CD4-positive, alpha-beta T cell (primary cell): Measurements from ENCODE around the gene TMCC3. TPM values are rescaled to one million over a fixed set of nuclear protein-coding genes. Genes with fewer than 3 reads are reported as not detected.

ENCODE experiments used
- ATAC-seq: fragments of 200-7000 bp; cut with Tn5 transposase; one replicate; pipeline ENCODE4 v1.10.0; 2022; ENCODE audit warnings: mild to moderate bottlenecking; ENCODE audit not compliant: poor library complexity
- CTCF ChIA-PET: fragments of 350-600 bp; sonication (Branson Sonifier 250); formaldehyde crosslinking; loops from one replicate; lab custom pipeline; 2021; ENCODE audit warnings: antibody characterized with exemption, inconsistent platforms; lab: Charles Lee
- POLR2A ChIA-PET: fragments of 350-600 bp; sonication (Branson Sonifier 250); formaldehyde crosslinking; loops from one replicate; lab custom pipeline; 2021; ENCODE audit warnings: antibody characterized with exemption, inconsistent platforms; lab: Charles Lee
- DNase-seq, 14 experiments: peaks; one replicate each; pipeline ENCODE4 v3.0.0-alpha.2; 2013 to 2020; ENCODE audit warnings: mixed read lengths in 2 of 14
- H3K27ac ChIP-seq, 2 donors: one replicate each; pipeline versions ENCODE4 v1.5.1 to v1.7.0; 2013; ENCODE audit warnings: low read length in 2 of 2, low read depth in 1 of 2, mild to moderate bottlenecking in 1 of 2
- H3K27me3 ChIP-seq, 2 experiments: 1 replicate in 1 of 2; 2 replicates in 1 of 2; pipeline versions ENCODE4 v1.6.1 to v1.7.0; 2013; ENCODE audit warnings: low read length in 2 of 2, control low read depth in 1 of 2, mild to moderate bottlenecking in 1 of 2, moderate library complexity in 1 of 2; ENCODE audit not compliant: insufficient read depth in 2 of 2, control insufficient read depth in 1 of 2
- H3K36me3 ChIP-seq: one replicate; pipeline ENCODE4 v1.6.1; 2013; ENCODE audit warnings: low read length, control low read depth; ENCODE audit not compliant: insufficient read depth
- H3K4me1 ChIP-seq: one replicate; pipeline ENCODE4 v1.6.1; 2013; ENCODE audit warnings: low read length, control low read depth; ENCODE audit not compliant: insufficient read depth
- H3K4me3 ChIP-seq: one replicate; pipeline ENCODE4 v1.5.1; 2013; ENCODE audit warnings: mild to moderate bottlenecking, low read length, moderate library complexity
- H3K9me3 ChIP-seq, 2 experiments: 1 replicate in 1 of 2; 2 replicates in 1 of 2; pipeline versions ENCODE4 v1.6.1 to v1.7.0; 2013; ENCODE audit warnings: low read length in 2 of 2, mild to moderate bottlenecking in 2 of 2, control low read depth in 1 of 2, moderate library complexity in 1 of 2; ENCODE audit not compliant: control insufficient read depth in 1 of 2, insufficient read depth in 1 of 2
- H3K27ac Mint-ChIP-seq: one replicate; pipeline ENCODE4 v1.8.0; 2020; ENCODE audit warnings: mixed read lengths
- H3K27me3 Mint-ChIP-seq: one replicate; pipeline ENCODE4 v1.8.0; 2021; ENCODE audit warnings: mixed read lengths
- H3K36me3 Mint-ChIP-seq: one replicate; pipeline ENCODE4 v1.8.0; 2021; ENCODE audit warnings: low read depth, mixed read lengths
- H3K4me1 Mint-ChIP-seq: one replicate; pipeline ENCODE4 v1.8.0; 2021; ENCODE audit warnings: low read depth, mixed read lengths
- H3K4me3 Mint-ChIP-seq: one replicate; pipeline ENCODE4 v1.8.0; 2020; ENCODE audit warnings: mild to moderate bottlenecking, mixed read lengths
- H3K9me3 Mint-ChIP-seq: one replicate; pipeline ENCODE4 v1.8.0; 2020; ENCODE audit warnings: mixed read lengths
- CTCF ChIP-seq: fragments of 200-600 bp; IDR thresholded peaks from one replicate; pipeline ENCODE4 v1.8.0; 2022; ENCODE audit warnings: antibody characterized with exemption, mild to moderate bottlenecking
- intact Hi-C, 2 experiments: fragments of 100-400 bp; cut with DNase I in 1 of 2; cut with micrococcal nuclease in 1 of 2; formaldehyde crosslinking; loops; one replicate each; pipeline versions ENCODE4 v1.15.1 to v1.9.0; 2023 to 2025; cut with DNase I, micrococcal nuclease
- total RNA-seq, 174 experiments: library from RNA in 2 of 174; stranded (reverse) in 2 of 174; gene quantifications; one replicate each; pipeline ENCODE4 v1.2.3 and lab custom pipeline; 2021 to 2026

TMCC3 gene
- total RNA-seq, 2 experiments from 2014 or later, result 0.78 to 1.3 TPM

DNA sequence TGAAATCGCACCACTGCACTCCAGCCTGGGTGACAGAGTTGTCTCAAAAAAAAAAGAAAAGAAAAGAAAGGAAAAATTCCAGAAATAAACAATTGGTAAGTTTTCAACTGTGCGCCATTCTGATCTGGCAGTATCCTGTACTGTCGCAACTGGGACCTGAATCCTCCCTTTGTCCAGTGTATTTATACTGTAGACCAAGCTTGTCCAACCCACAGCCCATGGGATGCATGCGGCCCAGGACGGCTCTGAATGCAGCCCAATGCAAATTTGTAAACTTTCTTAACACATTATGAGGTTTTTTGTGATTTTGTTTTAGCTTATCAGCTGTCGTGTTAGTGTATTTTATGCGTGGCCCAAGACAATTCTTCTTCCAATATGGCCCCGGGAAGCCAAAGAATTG, 84.7 kb downstream of the TMCC3 start:
- Mint-ChIP-seq H3K9me3 (no peaks in the 10 kb centered on the region), H3K27me3 (no peaks in the 10 kb centered on the region), H3K4me1 (no peaks in the 10 kb centered on the region), H3K27ac (no peak overlapping the region), H3K36me3 (no peaks in the 10 kb centered on the region), H3K4me3 (no peak overlapping the region)
- ATAC-seq (no peak), DNase-seq (no peak)
- no peaks in the 10 kb centered on the region for H3K4me1 ChIP-seq
- TF ChIP-seq CTCF, result no peak
- H3K9me3 ChIP-seq, result no peaks in the 10 kb centered on the region
- no peak overlapping the region for H3K4me3 ChIP-seq
- intact Hi-C loops, result no loop called here
- H3K36me3 ChIP-seq, result no peaks in the 10 kb centered on the region
- H3K27ac ChIP-seq, result no peak overlapping the region
- CTCF ChIA-PET, result no interaction called here
- H3K27me3 ChIP-seq, result no peaks in the 10 kb centered on the region
- POLR2A ChIA-PET, result no interaction called here

DNA sequence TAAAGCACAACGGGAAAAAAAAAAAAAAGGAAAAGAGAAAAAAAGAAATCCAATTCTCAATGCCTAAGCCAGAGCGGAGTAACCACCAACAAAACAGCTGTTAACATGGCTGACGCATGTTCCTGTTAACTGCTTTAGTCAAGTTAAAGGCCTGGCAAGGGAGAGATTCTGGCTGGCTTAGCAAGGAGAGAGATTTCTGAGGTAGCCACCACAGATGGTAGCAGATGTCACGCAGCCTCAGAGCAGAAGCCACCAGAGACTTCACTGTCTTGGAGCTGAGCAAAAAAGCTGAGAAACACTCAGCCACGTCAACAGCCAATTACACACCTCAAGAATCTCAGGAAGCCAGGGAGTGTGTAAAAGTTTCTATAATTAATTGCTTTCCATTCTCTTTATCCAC, 87.1 kb downstream of the TMCC3 start:
- ChIA-PET CTCF (no interaction called here), POLR2A (no interaction called here)
- Histone ChIP-seq H3K36me3 (no peaks in the 10 kb centered on the region), H3K4me1 (no peaks in the 10 kb centered on the region), H3K27ac (no peak overlapping the region), H3K27me3 (peaks cover 0 to 3% of the 10 kb centered on the region in 2 experiments), H3K4me3 (no peak overlapping the region), H3K9me3 (no peaks in the 10 kb centered on the region)
- DNase-seq (no peak), ATAC-seq (no peak)
- intact Hi-C loops, result no loop called here
- Mint-ChIP-seq H3K4me1 (no peaks in the 10 kb centered on the region), H3K4me3 (no peak overlapping the region), H3K9me3 (no peaks in the 10 kb centered on the region), H3K36me3 (no peaks in the 10 kb centered on the region), H3K27me3 (peaks cover 12% of the 10 kb centered on the region), H3K27ac (no peak overlapping the region)
- no peak for TF ChIP-seq CTCF

GRCh38 chr12:94561943-94562411, 88.4 kb downstream of the TMCC3 start:
- H3K4me1 Mint-ChIP-seq, result no peaks in the 10 kb centered on the region
- Histone ChIP-seq H3K9me3 (no peaks in the 10 kb centered on the region), H3K36me3 (no peaks in the 10 kb centered on the region), H3K27ac (no peak overlapping the region), H3K4me3 (no peak overlapping the region), H3K27me3 (peaks cover 0 to 3% of the 10 kb centered on the region in 2 experiments), H3K4me1 (no peaks in the 10 kb centered on the region)
- no peaks in the 10 kb centered on the region for H3K36me3 Mint-ChIP-seq
- intact Hi-C loops, result no loop called here
- DNase-seq, result no peak
- H3K27me3 Mint-ChIP-seq, result peaks cover 18% of the 10 kb centered on the region
- H3K27ac Mint-ChIP-seq, result no peak overlapping the region
- ChIA-PET CTCF (no interaction called here), POLR2A (no interaction called here)
- no peak overlapping the region for H3K4me3 Mint-ChIP-seq
- ATAC-seq, result no peak
- TF ChIP-seq CTCF, result no peak
- no peaks in the 10 kb centered on the region for H3K9me3 Mint-ChIP-seq
